ENCODE results near the gene STAC2. TPM values are rescaled to one million over a fixed set of nuclear protein-coding genes. Genes with fewer than 3 reads are reported as not detected.

Gene STAC2
- total RNA-seq, 2 donors from 2014 or later: 0.82 to 2.3 TPM

DNA sequence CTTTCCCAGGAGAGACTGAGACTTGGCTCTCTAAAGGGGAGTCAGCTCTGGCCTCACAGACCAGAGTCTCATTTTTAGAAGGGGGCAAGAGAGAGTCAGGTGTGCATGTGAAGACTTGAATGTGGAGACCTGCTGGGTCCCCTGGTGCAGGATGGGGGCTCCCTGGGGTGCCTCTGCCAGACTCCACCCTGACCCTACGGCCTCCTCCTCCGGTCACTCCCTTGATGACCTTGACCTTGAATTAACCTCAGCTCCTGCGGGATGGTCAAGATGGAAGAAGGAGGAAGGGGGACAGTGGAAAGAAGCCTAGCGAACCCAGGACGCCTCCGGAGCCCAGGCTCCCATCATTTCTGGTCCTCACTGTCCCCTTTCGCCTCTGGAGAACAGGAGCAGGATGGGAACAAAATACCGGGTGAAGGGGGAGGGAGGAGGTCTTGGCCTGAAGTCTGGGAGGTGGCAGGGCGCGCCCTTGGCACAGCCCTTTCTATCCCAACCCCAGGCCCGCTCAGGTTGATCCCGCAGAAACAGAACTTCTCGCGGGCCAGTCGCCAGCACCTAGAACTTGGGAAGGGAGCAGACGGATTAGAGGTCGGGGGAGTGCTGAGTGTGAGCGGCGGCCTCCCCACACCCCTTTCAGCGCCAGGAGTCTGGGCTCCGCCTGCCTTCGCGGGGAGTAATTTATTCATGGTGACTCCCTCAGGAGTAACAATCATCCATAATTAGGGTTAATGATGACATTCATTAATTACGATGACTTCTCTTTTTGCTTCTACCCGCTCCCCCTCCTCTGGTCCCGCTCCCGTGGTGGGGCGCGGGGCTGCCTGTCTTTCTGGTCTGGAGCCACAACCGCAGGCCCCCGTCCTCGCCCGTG is 1.6 kb downstream of the STAC2 start:
- Histone ChIP-seq H3K4me1 (peaks cover 0 to 21% of the 10 kb centered on the region in 2 donors), H3K27me3 (no peaks in the 10 kb centered on the region), H3K36me3 (no peaks in the 10 kb centered on the region), H3K4me3 (peak overlapping the region; percentile 33 to 56), H3K27ac (no peak overlapping the region), H3K9me3 (no peaks in the 10 kb centered on the region)
- no peak for DNase-seq (ENCODE audit: low spot score)
- TF ChIP-seq, protein P1, sequence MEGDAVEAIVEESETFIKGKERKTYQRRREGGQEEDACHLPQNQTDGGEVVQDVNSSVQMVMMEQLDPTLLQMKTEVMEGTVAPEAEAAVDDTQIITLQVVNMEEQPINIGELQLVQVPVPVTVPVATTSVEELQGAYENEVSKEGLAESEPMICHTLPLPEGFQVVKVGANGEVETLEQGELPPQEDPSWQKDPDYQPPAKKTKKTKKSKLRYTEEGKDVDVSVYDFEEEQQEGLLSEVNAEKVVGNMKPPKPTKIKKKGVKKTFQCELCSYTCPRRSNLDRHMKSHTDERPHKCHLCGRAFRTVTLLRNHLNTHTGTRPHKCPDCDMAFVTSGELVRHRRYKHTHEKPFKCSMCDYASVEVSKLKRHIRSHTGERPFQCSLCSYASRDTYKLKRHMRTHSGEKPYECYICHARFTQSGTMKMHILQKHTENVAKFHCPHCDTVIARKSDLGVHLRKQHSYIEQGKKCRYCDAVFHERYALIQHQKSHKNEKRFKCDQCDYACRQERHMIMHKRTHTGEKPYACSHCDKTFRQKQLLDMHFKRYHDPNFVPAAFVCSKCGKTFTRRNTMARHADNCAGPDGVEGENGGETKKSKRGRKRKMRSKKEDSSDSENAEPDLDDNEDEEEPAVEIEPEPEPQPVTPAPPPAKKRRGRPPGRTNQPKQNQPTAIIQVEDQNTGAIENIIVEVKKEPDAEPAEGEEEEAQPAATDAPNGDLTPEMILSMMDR (IDR thresholded peaks at IDR 0.05): no peak

GRCh38 chr17:39222866-39223834 is 2.6 kb downstream of the STAC2 start:
- H3K27me3 ChIP-seq: no peaks in the 10 kb centered on the region
- no peaks in the 10 kb centered on the region for H3K36me3 ChIP-seq
- no peak overlapping the region for H3K27ac ChIP-seq
- H3K4me3 ChIP-seq: no peak overlapping the region
- TF ChIP-seq, protein P1 (IDR thresholded peaks at IDR 0.05): no peak
- peaks cover 0 to 21% of the 10 kb centered on the region in 2 donors for H3K4me1 ChIP-seq
- no peak for DNase-seq (ENCODE audit: low spot score)
- no peaks in the 10 kb centered on the region for H3K9me3 ChIP-seq

GRCh38 chr17:39222151-39222550 is 3.6 kb downstream of the STAC2 start:
- no peaks in the 10 kb centered on the region for H3K27me3 ChIP-seq

GRCh38 chr17:39221572-39221971 is 4.2 kb downstream of the STAC2 start:
- Histone ChIP-seq H3K27me3 (no peaks in the 10 kb centered on the region), H3K4me1 (peaks cover 0 to 20% of the 10 kb centered on the region in 2 donors)

More at GRCh38 chr17:39222151-39222550, 3.6 kb downstream of the STAC2 start:
- TF ChIP-seq, protein P1 (IDR thresholded peaks at IDR 0.05): no peak
- H3K9me3 ChIP-seq: no peaks in the 10 kb centered on the region
- peaks cover 0 to 21% of the 10 kb centered on the region in 2 donors for H3K4me1 ChIP-seq
- no peak overlapping the region for H3K4me3 ChIP-seq
- no peak for DNase-seq (ENCODE audit: low spot score)
- no peak overlapping the region for H3K27ac ChIP-seq
- no peaks in the 10 kb centered on the region for H3K36me3 ChIP-seq

GRCh38 chr17:39219647-39220154 is 6.0 kb downstream of the STAC2 start:
- TF ChIP-seq, protein P1 (IDR thresholded peaks at IDR 0.05): no peak
- Histone ChIP-seq H3K36me3 (no peaks in the 10 kb centered on the region), H3K4me3 (no peak overlapping the region), H3K27ac (peak overlapping the region; percentile 1 to 35), H3K27me3 (no peaks in the 10 kb centered on the region), H3K9me3 (no peaks in the 10 kb centered on the region), H3K4me1 (peaks cover 0 to 2% of the 10 kb centered on the region in 2 donors)
- DNase-seq (ENCODE audit: low spot score): no peak

More at GRCh38 chr17:39221572-39221971, 4.2 kb downstream of the STAC2 start:
- DNase-seq (ENCODE audit: low spot score): no peak
- no peaks in the 10 kb centered on the region for H3K9me3 ChIP-seq
- no peak overlapping the region for H3K4me3 ChIP-seq
- H3K36me3 ChIP-seq: no peaks in the 10 kb centered on the region
- no peak overlapping the region for H3K27ac ChIP-seq
- TF ChIP-seq, protein P1 (IDR thresholded peaks at IDR 0.05): no peak

Data from right atrium auricular region (tissue), 2 donors.